HUDEP-2 (cell line): ENCODE data around the gene ADRA1B.

Source experiments
- DNase-seq, 76 experiments: peaks; one replicate each; lab custom pipeline; 2025; ENCODE audit not compliant: unreplicated experiment in 76 of 76; lab: John Stamatoyannopoulos, UW

Gene ADRA1B

GRCh38 chr5:159901308-159901707, 15.0 kb upstream of the ADRA1B start:
- DNase-seq = no peak

GRCh38 chr5:159901772-159902171, 14.5 kb upstream of the ADRA1B start:
- no peak for DNase-seq

- DNase-seq = no peak
Observed at GRCh38 chr5:159902444-159903121, 13.7 kb upstream of the ADRA1B start.

- no peak for DNase-seq
Observed at GRCh38 chr5:159903131-159903530, 13.2 kb upstream of the ADRA1B start.

GRCh38 chr5:159904874-159905273, 11.4 kb upstream of the ADRA1B start:
- no peak for DNase-seq

- no peak for DNase-seq
Observed at GRCh38 chr5:159905496-159905895, 10.8 kb upstream of the ADRA1B start.

GRCh38 chr5:159906463-159906862, 9.8 kb upstream of the ADRA1B start:
- DNase-seq = no peak

- DNase-seq = no peak
Observed at GRCh38 chr5:159906943-159907342, 9.3 kb upstream of the ADRA1B start.

GRCh38 chr5:159907689-159908590, 8.3 kb upstream of the ADRA1B start:
- no peak for DNase-seq

GRCh38 chr5:159908591-159908940, 7.7 kb upstream of the ADRA1B start:
- DNase-seq = no peak

- no peak for DNase-seq
Observed at GRCh38 chr5:159909126-159909525, 7.2 kb upstream of the ADRA1B start.

- DNase-seq = no peak
Observed at GRCh38 chr5:159910207-159910842, 6.0 kb upstream of the ADRA1B start.

- DNase-seq = no peak
Observed at GRCh38 chr5:159910843-159911229, 5.4 kb upstream of the ADRA1B start.

- DNase-seq = no peak
Observed at GRCh38 chr5:159911349-159911748, 4.9 kb upstream of the ADRA1B start.

GRCh38 chr5:159912033-159912800, 4.1 kb upstream of the ADRA1B start:
- no peak for DNase-seq

- no peak for DNase-seq
Observed at GRCh38 chr5:159913048-159913447, 3.2 kb upstream of the ADRA1B start.

GRCh38 chr5:159913501-159913900, 2.8 kb upstream of the ADRA1B start:
- DNase-seq = no peak

GRCh38 chr5:159916841-159917761, 819 bp downstream of the ADRA1B start:
- DNase-seq = no peak

- DNase-seq = no peak
Observed at GRCh38 chr5:159917994-159918393, 1.7 kb downstream of the ADRA1B start.

- DNase-seq = no peak
Observed at GRCh38 chr5:159921721-159922120, 5.4 kb downstream of the ADRA1B start.
